Neural progenitor cell (in vitro differentiated cells): ENCODE results near the gene BBS9.

Experiments
- EZH2 ChIP-seq: fragments of 200-600 bp; sonication (generic); IDR thresholded peaks from 2 replicates; pipeline ENCODE4 v1.6.1; 2017; ENCODE audit warnings: antibody characterized with exemption, mild to moderate bottlenecking, moderate library complexity
- EZH2phosphoT487 ChIP-seq: fragments of 200-600 bp; sonication (generic); IDR thresholded peaks from 2 replicates; pipeline ENCODE4 v1.6.1; 2017; ENCODE audit warnings: antibody characterized with exemption
- TF ChIP-seq, protein P1 (sequence below): fragments of 200-600 bp; sonication (generic); IDR thresholded peaks from 2 replicates; pipeline ENCODE4 v1.5.1; 2017; ENCODE audit warnings: antibody characterized with exemption, mild to moderate bottlenecking

DNA sequence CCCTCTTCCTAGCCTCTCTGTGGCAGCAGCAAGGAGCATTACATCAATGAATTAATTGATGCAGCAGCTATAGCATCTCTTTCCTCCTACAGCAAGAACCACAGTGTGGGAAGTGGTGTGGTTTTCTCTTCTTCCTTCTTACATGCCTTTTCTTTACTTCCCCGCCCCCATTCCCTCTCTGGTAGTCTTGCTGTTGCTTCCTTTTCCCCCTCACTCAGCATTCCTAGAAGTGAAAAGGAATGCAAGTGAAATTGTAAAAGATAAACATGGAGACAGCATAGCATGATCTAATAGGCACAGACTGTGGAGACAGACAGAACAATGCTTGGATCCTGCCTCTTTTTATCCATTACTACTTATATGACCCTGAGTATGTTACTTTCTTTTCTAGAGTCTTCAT lies 405.5 kb downstream of the BBS9 start:
- TF ChIP-seq, protein P1, sequence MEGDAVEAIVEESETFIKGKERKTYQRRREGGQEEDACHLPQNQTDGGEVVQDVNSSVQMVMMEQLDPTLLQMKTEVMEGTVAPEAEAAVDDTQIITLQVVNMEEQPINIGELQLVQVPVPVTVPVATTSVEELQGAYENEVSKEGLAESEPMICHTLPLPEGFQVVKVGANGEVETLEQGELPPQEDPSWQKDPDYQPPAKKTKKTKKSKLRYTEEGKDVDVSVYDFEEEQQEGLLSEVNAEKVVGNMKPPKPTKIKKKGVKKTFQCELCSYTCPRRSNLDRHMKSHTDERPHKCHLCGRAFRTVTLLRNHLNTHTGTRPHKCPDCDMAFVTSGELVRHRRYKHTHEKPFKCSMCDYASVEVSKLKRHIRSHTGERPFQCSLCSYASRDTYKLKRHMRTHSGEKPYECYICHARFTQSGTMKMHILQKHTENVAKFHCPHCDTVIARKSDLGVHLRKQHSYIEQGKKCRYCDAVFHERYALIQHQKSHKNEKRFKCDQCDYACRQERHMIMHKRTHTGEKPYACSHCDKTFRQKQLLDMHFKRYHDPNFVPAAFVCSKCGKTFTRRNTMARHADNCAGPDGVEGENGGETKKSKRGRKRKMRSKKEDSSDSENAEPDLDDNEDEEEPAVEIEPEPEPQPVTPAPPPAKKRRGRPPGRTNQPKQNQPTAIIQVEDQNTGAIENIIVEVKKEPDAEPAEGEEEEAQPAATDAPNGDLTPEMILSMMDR: no peak
- TF ChIP-seq EZH2phosphoT487 (no peak), EZH2 (no peak)
